HG03460 (cell line): ENCODE measurements around the gene GCM1.
"Not testable (repeated sequence)": the region's sequence is repeated elsewhere in the genome, so short reads cannot be mapped to it uniquely, and the experiment has no call there.

Source experiments
- ATAC-seq: cut with Tn5 transposase; IDR thresholded peaks from one replicate; pipeline ENCODE4 v1.9.1; 2021; ENCODE audit not compliant: unreplicated experiment

The GCM1 gene, protein sequence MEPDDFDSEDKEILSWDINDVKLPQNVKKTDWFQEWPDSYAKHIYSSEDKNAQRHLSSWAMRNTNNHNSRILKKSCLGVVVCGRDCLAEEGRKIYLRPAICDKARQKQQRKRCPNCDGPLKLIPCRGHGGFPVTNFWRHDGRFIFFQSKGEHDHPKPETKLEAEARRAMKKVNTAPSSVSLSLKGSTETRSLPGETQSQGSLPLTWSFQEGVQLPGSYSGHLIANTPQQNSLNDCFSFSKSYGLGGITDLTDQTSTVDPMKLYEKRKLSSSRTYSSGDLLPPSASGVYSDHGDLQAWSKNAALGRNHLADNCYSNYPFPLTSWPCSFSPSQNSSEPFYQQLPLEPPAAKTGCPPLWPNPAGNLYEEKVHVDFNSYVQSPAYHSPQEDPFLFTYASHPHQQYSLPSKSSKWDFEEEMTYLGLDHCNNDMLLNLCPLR

DNA sequence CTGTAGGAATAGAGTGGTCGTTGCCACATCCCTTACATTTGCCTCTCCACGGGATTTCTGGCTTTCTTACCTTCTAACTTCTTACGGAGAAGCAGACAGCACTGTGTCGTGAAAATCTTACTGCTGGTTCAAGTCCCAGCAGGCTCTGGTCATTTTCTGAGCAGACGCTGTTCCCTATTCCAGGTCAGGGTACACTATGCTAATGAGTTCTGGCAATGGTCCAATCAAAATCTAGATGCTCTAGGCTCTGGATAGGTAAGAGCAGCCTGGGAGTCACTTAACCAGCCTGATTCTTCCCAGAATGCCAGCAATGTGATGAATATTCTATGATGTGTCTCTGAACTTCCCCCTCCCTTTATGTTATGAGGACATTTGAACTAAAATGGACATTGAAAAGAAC, at the start of gene GCM1:
TSS of gene GCM1 (minus strand) at position 158 of the 400 bp plus-strand sequence. CDS start 3,209 bp downstream, outside the sequence.
- no peak for ATAC-seq

DNA sequence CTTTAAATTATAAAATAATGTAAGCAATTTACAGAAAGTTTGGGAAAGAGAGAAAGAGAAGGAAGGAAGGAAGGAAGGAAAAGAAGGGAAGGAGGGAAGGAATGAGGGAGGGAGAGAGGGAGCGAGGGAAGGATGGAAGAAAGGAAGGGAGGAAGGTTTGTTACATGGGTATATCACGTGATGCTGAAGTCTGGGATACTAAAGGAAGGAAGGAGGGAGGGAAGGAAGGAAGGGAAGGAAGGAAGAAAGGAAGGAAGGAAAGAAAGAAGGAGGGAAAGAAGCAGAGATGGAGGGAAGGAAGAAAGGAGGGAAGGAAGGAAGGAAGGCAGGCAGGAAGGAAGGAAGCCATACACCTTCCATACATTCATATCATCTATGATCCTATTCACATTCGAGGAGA, 48.9 kb upstream of the GCM1 start:
- ATAC-seq: no peak

DNA sequence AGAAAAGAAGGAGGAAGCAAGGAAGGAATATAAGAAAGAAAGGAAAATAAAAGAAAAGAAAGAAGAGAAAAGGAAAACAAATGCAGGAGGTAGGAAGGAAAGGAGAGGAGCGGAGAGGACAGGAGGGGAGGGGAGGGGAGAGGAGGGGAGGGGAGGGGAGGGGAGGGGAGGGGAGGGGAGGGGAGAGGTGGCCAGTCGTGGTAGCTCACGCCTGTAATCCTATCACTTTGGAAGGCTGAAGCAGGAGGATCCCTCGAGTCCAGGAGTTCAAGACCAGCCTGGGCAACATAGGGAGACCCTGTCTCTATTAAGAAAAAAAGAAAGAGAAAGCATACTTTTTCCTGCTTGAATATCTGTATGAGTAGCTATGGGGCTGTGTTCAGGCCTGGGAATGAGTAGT, 46.4 kb upstream of the GCM1 start:
- no peak for ATAC-seq

DNA sequence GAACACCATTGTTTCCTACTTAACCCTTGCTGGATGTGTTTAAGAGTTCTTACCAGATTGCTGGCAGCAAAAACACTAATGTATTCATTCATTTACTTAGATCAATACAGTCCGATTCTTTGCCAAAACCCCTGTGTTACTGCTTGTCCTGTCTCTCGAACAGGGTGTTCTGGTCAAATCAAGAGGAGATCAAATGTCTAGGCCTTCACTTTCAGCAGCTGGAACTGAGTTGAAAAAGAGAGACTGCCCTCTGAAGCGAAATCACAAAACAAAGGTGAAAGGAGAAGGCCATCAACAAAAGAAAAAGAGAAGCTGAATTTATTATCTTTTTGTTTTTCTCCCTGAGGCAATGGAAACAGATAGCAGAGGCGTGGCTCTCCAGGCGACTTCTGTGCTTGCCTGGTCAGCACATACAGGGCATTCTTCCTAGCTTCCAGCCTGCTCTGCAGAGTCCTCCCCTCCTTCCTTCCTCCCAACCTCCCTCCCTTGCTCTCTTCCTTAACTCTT, 44.1 kb upstream of the GCM1 start:
- ATAC-seq: no peak

DNA sequence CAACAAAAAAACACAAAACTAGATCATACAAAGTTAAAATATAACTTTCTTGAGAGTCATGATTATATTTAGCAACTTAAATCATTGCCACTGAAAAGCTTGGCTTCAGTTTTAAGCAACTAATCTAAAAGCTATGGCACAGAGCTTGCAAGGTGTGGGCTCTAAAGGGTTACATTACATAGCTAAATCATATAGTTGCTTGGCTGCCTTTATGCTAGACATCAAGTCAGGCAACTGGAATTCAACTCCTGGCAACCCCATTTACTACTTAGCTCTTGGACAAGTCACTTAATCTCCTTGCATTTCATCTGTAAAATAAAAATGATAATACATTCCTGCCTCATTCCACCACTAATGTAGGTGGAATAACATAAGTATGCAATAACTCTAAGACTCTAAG, 40.9 kb upstream of the GCM1 start:
- ATAC-seq: no peak

DNA sequence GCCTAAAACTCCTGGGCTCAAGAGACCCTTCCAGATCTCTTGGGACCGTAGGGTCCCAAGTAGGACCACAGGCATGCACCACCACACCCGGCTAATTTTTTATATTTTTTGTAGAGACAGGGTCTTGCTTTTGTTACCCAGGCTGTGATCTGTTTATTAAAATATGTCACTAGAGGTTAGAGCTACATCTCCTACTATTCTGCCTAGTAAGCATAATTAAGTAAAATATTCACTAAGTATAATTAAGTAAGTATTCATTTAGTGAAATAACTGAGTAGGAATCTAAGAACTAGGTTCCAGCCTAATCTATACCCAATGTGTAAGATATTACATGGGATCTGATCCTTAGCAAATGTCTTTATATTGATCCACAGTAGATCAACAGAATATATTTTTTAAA, 40.2 kb upstream of the GCM1 start:
- no peak for ATAC-seq

DNA sequence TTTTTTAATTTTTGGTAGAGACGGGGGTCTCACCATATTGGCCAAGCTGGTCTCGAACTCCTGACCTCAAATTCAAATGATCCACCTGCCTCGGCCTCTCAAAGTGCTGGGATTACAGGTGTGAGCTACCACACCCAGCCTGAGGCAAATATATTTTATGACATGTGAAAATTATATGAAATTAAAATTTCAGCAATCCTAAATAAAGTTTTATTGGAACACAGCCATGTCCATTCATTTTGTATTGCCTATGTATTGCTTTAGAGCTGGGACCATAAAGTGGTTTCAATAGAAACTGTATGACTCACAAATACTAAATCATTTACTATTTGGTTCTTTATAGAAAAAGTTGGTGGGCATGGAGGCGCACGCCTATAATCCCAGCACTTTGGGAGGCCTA, 32.0 kb upstream of the GCM1 start:
- no peak for ATAC-seq

DNA sequence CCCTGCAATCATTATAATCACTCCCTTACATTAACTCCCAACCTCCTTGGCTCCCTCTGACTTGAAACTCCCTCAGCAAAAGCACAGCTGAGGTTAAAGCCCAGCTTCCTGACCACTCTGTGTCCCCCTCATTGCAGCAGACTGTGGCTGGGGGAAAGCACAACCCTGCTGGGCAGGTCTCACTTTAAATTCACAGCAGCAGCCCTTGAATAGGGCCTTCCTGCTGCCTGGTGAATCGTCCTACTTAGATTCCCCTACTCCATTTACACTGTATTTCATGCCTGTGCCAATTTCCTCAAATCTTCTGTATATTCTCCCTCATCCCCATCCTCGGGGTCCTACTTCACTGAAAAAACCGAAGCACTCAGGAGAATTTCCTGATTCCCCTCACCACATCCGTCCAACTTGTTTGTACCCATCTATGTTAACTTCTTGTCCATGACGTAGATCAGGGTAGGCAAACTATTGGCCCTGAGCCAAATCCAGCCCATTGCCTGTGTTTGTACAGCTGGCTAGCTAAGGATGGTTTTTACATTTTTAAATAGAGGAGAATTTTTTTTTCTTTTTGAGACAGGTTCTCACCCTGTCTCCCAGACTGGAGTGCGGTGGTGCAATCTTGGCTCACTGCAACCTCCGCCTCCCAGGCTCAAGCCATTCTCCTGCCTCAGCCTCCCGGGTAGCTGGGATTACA, 31.5 kb upstream of the GCM1 start:
- ATAC-seq: no peak

DNA sequence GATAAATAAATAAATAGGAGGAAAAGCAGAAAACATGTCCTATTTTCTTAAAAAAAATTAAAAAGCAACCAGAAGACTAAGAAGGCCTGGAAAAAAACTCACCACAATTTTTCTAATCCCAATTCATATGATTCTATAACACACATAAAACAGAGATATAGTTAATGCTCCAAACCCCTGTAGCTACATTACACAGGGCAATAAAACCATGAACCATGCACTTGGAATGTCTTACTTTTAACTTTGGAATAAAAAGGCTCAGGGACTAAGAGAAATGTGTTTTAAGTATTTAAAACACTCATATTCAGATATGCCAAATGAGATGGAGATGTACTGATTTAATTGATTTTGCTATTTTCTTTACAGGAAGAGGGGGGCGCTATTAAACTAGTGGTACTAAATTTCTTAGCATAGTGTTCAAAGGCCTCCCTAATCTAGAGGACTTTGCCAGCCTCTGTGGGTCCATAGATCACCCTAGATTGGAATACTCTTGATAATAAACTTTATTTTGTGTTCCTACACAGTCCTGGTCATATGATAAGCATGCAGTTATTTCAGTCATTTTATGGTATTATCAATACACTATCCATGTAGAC, 30.3 kb upstream of the GCM1 start:
- no peak for ATAC-seq

DNA sequence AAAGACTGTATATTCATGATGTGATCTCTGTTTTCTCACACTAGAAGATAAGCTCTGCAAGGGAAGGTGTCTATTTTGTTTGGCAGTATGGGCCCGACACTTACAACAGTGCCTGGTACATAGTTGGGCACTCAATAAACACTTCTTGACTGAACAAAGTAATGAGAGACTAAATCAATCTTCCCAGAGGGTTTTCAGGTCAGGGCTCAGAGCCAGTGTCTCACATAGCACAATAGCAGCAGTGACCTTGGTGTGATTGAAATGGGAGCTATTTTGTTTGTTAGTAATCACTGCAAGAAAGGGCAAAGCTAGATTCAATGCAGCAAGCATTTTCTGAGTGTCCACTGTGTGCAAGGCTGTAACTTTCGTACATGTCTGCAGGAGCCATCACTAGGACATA, 26.4 kb upstream of the GCM1 start:
- ATAC-seq: no peak

DNA sequence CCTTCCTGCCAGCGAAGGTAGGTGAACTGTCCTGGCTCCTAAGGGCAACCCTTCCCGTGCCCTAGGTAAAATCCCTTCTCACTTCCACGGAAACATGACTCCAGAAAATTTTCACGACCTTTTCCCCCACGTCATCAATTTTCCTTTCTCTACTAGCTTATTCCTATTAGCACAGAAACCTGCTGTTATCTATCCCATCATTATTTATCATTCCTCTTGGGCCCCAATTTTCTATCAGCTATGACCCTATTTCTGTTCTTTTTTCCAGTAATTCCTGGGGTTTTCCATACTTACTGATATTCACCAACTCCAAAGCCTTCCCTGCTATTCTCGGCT, 23.8 kb upstream of the GCM1 start:
- ATAC-seq: no peak

DNA sequence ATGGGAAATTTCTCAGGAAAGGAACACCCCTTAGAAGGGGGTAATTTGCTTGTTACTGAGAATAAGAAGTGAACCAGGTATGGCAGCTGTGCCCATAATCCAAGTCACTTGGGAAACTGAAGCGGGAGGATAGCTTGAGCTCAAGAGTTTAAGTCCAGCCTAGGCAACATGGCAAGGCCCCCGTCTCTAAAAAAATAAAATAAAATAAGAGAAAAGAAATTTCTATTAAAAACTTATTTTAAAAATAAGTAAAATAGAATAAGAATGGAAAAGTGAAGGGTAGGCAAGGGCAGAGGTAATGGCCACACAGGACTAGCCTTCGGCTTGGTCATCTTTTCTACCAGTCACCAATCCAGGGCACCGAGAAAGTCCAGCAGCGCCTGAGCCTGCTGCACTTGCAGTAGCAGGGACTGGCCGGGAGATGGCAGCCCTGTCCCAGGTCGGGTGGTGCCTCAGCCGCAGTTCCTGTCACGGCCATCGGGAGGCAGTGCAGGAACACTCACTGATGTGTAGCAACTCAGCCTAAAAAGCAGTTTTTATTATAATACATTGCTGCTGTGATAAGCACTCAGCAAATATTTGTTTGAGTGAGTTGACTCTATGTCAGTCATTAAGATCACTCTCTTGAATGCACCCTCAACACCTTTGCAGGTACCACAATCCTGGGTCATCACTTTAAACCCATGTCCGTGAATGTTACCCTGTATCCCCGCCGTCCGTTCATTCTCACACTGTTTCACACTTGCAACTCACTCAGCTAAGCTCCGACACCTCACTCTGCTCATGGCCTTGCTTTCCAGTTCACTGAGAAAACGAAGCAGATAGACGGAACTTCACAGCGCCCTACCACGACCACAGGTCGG, 23.2 kb upstream of the GCM1 start:
- peak; percentile 88 for ATAC-seq

DNA sequence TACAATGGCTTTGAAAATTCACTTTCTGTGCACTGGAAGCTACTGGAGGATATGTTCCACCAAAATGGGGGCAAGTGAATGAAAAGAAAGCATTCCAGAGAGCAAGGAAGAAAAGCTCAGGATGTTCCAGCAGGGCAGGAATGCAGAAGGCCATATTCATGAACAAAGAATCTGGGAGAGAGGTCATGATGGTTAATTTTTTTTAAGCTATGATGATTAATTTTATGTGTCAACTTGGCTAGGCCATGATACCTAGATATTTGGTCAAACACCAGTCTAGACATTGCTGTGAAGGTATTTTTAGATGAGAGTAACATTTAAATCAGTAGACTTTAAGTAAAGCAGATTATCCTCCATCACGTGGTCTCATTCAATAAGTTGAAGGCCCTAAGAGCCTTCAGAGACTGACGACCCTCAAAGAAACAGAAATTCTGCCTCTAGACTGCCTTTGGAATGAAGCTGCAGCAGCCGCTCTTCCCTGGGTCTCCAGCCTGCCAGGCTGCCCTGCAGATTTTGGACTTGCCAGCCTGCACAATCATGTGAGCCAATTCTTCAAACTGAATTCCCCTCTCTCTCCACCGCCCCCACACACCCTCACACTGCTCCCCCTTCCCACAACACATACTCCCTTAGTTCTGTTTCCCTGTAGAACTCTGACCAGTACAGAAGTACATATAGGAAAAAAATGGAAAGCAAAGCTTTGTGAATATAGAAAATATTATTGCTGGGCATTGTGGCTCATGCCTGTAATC, 20.1 kb upstream of the GCM1 start:
- ATAC-seq: no peak

DNA sequence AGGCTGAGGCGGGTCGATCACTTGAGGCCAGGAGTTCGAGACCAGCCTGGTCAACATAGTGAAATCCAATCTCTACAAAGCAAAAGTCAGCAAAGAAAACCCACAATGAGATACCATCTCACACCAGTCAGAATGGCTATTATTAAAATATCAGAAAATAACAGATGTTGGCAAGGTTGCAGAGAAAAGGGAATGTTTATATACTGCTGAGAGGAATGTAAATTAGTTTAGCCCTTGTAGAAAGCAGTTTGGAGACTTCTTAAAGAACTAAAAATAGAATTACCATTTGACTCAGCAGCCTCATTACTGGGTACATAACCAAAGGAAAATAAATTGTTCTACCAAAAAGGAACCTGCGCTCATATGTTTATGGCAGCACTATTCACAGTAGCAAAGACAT, 16.7 kb upstream of the GCM1 start:
- ATAC-seq: no peak

DNA sequence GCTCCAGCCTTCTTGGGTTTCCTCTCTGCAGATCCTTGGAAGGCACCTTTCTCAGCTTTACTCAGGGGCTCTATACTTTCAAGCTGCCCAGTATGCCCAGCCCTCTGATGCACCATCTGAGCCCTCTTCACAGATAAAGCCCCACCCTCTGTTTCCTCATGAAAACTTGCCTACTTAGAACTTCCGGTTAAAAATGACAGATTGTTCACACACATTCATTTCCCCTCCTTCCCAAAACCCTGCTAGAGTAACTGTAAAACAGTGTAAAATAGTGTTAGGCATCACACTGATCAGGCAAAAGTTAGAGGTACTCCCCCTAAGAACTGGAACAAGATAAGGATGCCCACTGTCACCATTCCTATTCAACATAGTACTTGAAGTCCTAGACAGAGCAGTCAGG, 14.0 kb upstream of the GCM1 start:
- ATAC-seq: no peak

DNA sequence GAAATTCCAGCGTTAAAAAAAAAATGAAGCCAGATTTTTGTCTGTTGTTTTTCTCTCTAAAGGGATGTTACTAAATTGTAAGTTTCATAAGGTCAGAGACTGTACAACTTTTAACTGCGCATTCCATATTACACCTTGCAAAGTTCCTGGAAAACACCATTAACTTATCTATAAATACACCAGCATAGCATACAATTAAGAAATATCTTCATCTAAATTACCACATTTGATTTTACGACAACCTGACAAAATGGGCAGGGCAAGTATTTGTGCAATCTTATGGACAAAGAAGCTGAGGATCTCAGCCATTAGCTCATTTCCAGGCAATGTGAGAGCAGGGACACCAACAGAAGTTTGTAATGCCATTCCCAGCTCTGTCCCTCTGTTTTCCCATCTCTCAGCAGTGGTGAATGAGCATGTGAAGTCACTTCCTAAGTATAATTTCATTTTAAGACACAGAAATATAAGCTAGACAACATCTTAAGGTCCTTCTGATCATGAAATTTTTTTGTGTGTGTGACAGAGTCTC, 12.9 kb upstream of the GCM1 start:
- no peak for ATAC-seq

DNA sequence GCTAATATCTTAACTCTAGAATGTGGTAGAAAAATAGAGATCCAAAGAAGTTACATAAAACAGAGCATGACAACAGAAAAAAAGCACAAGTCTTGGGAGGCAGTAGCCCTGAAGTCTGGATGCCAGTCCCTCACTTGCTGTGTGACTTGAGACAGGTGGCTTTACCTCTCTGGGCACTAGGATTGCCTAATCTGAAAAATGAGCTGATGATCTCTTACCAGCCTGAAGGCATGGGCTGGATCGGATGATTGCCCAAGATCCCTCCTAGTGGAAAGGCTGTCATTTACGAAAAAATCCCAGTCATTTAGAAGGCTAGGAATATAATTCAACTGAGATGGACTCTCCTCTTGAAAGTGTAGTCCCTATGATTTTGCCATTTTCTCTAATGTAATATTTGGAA, 10.9 kb upstream of the GCM1 start:
- ATAC-seq: no peak

DNA sequence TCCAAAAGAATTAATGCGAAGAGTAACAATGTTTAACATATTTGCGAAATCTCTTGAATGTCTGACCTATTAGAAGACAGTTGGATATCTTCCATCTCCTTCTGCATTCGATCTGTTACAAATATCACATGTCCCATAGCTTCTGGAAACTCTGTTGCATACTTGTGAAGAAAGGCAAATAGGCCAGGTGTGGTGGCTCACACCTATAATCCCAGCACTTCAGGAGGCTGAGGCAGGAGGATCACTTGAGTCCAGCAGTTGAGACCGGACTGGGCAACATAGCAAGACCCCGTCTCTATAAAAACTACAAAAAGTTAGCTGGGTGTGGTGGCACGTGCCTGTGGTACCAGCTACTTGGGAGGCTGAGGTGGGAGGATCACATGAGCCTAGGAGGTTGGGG, 9.4 kb upstream of the GCM1 start:
- not testable (repeated sequence) for ATAC-seq

DNA sequence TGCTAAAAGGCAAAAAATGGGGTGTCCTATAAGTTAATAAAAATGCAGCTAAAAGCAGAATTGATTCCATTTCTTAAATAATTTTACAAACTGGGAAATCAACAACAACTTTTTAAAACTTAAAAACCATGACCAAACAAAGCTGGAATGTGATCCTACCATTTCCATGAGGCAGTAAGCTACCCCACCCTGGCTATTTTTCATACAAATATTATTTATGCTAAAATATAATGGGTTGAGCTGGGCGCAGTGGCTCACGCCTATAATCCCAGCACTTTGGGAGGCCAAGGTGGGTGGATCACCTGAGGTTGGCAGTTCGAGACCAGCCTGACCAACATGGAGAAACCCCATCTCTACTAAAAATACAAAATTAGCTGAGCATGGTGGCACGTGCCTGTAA, 6.6 kb upstream of the GCM1 start:
- ATAC-seq: not testable (repeated sequence)

DNA sequence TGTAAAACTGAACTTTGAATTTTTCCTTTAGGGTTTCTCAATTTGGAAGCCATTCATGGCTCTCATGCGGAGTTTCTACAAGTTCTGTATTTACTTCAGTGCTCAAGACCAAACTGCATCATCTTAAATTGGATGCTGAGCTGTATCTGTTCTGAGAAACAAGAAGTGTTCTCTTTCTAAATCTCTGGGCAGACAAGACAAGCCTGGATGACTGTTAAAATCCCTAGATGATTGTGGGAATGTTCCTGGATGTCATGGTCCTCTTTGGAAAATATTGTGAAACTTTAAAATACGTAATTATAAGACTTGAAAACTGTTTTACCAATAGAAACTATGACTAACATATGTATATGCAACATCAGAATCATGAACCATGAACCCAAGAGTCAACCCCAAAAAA, 6.2 kb upstream of the GCM1 start:
- ATAC-seq: no peak
